Heart left ventricle (tissue), 16 donors: ENCODE results near the gene TRA2B. TPM values are rescaled to one million over a fixed set of nuclear protein-coding genes. Genes with fewer than 3 reads are reported as not detected.

ENCODE experiments used
- ATAC-seq, 4 donors: fragments of 200-7000 bp; cut with Tn5 transposase; one replicate each; pipeline ENCODE4 v1.9.1; 2020 to 2022; ENCODE audit warnings: moderate library complexity in 4 of 4, mild to moderate bottlenecking in 3 of 4, moderate number of reproducible peaks in 1 of 4
- DNase-seq, 5 donors: peaks; one replicate each; pipeline ENCODE4 v3.0.0-alpha.2; 2020
- H3K27ac ChIP-seq, 12 donors: fragments of 200-600 bp; sonication (generic) in 4 of 12; one replicate each; pipeline versions ENCODE4 v1.5.0 to v1.8.0; 2016 to 2022; ENCODE audit warnings: mild to moderate bottlenecking in 2 of 12
- H3K27me3 ChIP-seq, 9 donors: fragments of 200-600 bp; sonication (generic) in 2 of 9; one replicate each; pipeline versions ENCODE4 v1.5.1 to v1.8.0; 2016 to 2022; ENCODE audit warnings: mild to moderate bottlenecking in 3 of 9
- H3K36me3 ChIP-seq, 9 donors: fragments of 200-600 bp; sonication (generic) in 2 of 9; one replicate each; pipeline versions ENCODE4 v1.5.0 to v1.8.0; 2018 to 2022; ENCODE audit warnings: mild to moderate bottlenecking in 2 of 9
- H3K4me1 ChIP-seq, 12 donors: fragments of 200-600 bp; sonication (generic) in 4 of 12; one replicate each; pipeline versions ENCODE4 v1.5.0 to v1.8.0; 2016 to 2022; ENCODE audit warnings: mild to moderate bottlenecking in 3 of 12
- H3K4me3 ChIP-seq, 12 donors: fragments of 200-600 bp; sonication (generic) in 4 of 12; one replicate each; pipeline versions ENCODE4 v1.5.0 to v1.8.0; 2017 to 2022; ENCODE audit warnings: mild to moderate bottlenecking in 9 of 12, moderate library complexity in 4 of 12
- H3K9me3 ChIP-seq, 12 donors: fragments of 200-600 bp; sonication (generic) in 4 of 12; one replicate each; pipeline versions ENCODE4 v1.5.0 to v1.8.0; 2016 to 2022; ENCODE audit warnings: mild to moderate bottlenecking in 1 of 12
- CTCF ChIP-seq, 12 donors: fragments of 200-600 bp; sonication (generic) in 4 of 12; IDR thresholded peaks; one replicate each; pipeline versions ENCODE4 v1.5.0 to v1.8.0; 2018 to 2022; ENCODE audit warnings: antibody characterized with exemption in 12 of 12, mild to moderate bottlenecking in 5 of 12
- POLR2A ChIP-seq, 2 donors: fragments of 450-650 bp; IDR thresholded peaks; one replicate each; pipeline ENCODE4 v1.6.1; 2017; ENCODE audit warnings: antibody characterized with exemption in 2 of 2, mild to moderate bottlenecking in 2 of 2, moderate library complexity in 2 of 2
- WGBS, 4 donors: extraction: QIAGEN DNeasy Blood & Tissue Kit in 2 of 4; methylation state at CpG; one replicate each; pipeline versions ENCODE4 v1.1.5 to v1.1.7; 2013 to 2018; 5-methylcytosine and 5-hydroxymethylcytosine counted together
- intact Hi-C, 10 donors: fragments of 100-400 bp; cut with DNase I; formaldehyde crosslinking; loops; one replicate each; pipeline versions ENCODE4 v1.11.1 to v1.14.2; 2022
- polyA plus RNA-seq, 2 donors: library from polyadenylated mRNA; stranded (reverse); fragments of 200-250 nt; gene quantifications; one replicate each; pipeline ENCODE4 v1.2.3, GENCODE V29; 2013
- total RNA-seq, 9 donors: library from RNA; depleted of rRNA in 2 of 9; stranded (reverse); fragments of >200 nt in 2 of 9; fragmentation: NEBNext Ultra II Directional in 3 of 9; extraction: Animal tissue kit (Norgen Biotek cat#: 25700) in 3 of 9; gene quantifications; one replicate each; pipeline versions ENCODE4 v1.1.0 to v1.2.4, GENCODE V29; 2016 to 2023
- donor health status: ischemic (EF 13 %, LVEDD 7.1; RV severe dilation, severe dysfunction).
- donor health status: healthy with polysubstance abuse.
- donor health status: DM: no; HTN: yes; CAD: no.
- donor health status: DM: no; HTN: no; CAD: no.
- donor health status: ischemic (EF 25% LVEDD 6.9; RV normal size, moderate dysfunction).
- donor health status: ischemic (EF 25% LVEDD 5.7; RV mildly dilated, moderate dysfunction).
- donor health status: healthy.
- donor health status: DM: yes; HTN: yes; CAD: no.
- donor health status: ischemic (EF 35%, LVEDD 5.7; RV mildly dilated, moderate dysfunction).
- donor health status: nonischemic (EF 11% LVEDD 7.7; RV severe dilation, severe dysfunction).
- donor health status: DM: yes; HTN: yes; CAD: no.
- donor health status: PGD.
- donor health status: ischemic (EF 29% LVEDD 5.4; RV normal size, mild dysfunction).
- donor health status: nonischemic (EF 23%, LVEDD 6.1; RV moderate dilation, normal function).

TRA2B gene
- total and polyA plus RNA-seq, 11 donors: 28.5 to 66.0 (median 46.1) TPM

GRCh38 chr3:185958626-185959025 is 20.8 kb upstream of the TRA2B start:
- no peaks in the 10 kb centered on the region for H3K36me3 ChIP-seq
- intact Hi-C loops: no loop called here
- H3K4me3 ChIP-seq: no peak overlapping the region
- 67 to 80% (median 72%) methylated on average over 2 of the region's 2 CpGs for WGBS, 4 donors
- DNase-seq (no peak), ATAC-seq (no peak)
- peaks cover 0 to 16% (median 0%) of the 10 kb centered on the region in 12 donors for H3K4me1 ChIP-seq
- no peak for TF ChIP-seq POLR2A (IDR thresholded peaks at IDR 0.05)
- peaks cover 0 to under 1% (median 0%) of the 10 kb centered on the region in 9 donors for H3K27me3 ChIP-seq
- peaks cover 0 to 11% (median 0%) of the 10 kb centered on the region in 12 donors for H3K9me3 ChIP-seq
- no peak overlapping the region for H3K27ac ChIP-seq

GRCh38 chr3:185956244-185956643 is 18.4 kb upstream of the TRA2B start:
- ATAC-seq (no peak), DNase-seq (no peak)
- Histone ChIP-seq H3K27me3 (peaks cover 0 to 9% (median 0%) of the 10 kb centered on the region in 9 donors), H3K4me1 (peaks cover 0 to 16% (median 0%) of the 10 kb centered on the region in 12 donors), H3K36me3 (no peaks in the 10 kb centered on the region), H3K9me3 (peaks cover 0 to 4% (median 0%) of the 10 kb centered on the region in 12 donors), H3K27ac (no peak overlapping the region), H3K4me3 (no peak overlapping the region)
- no peak for TF ChIP-seq POLR2A (IDR thresholded peaks at IDR 0.05)
- TF ChIP-seq CTCF (IDR thresholded peaks at IDR 0.05): no peak
- 83 to 89% (median 86%) methylated on average over 3 of the region's 3 CpGs for WGBS, 4 donors
- intact Hi-C loops: no loop called here

- DNase-seq (no peak), ATAC-seq (no peak)
- Histone ChIP-seq H3K27me3 (peaks cover 0 to 9% (median 0%) of the 10 kb centered on the region in 9 donors), H3K36me3 (no peaks in the 10 kb centered on the region), H3K4me3 (no peak overlapping the region), H3K9me3 (peaks cover 0 to 4% (median 0%) of the 10 kb centered on the region in 12 donors), H3K4me1 (peaks cover 0 to 3% (median 0%) of the 10 kb centered on the region in 12 donors), H3K27ac (no peak overlapping the region)
- intact Hi-C loops: no loop called here
- TF ChIP-seq POLR2A (IDR thresholded peaks at IDR 0.05): no peak
- 81 to 90% (median 81%) methylated on average over 3 of the region's 3 CpGs for WGBS, 4 donors
Measured at GRCh38 chr3:185954366-185954723, 16.5 kb upstream of the TRA2B start.

GRCh38 chr3:185950728-185951127 is 12.9 kb upstream of the TRA2B start:
- Histone ChIP-seq H3K27me3 (peaks cover 0 to 9% (median 0%) of the 10 kb centered on the region in 9 donors), H3K4me1 (no peaks in the 10 kb centered on the region), H3K27ac (no peak overlapping the region), H3K9me3 (peaks cover 0 to 4% (median 0%) of the 10 kb centered on the region in 12 donors), H3K36me3 (no peaks in the 10 kb centered on the region), H3K4me3 (no peak overlapping the region)
- ATAC-seq: no peak
- intact Hi-C loops: no loop called here
- TF ChIP-seq POLR2A (IDR thresholded peaks at IDR 0.05) (no peak), CTCF (IDR thresholded peaks at IDR 0.05) (no peak)
- no peak for DNase-seq
- 86 to 91% (median 88%) methylated on average over 3 of the region's 3 CpGs for WGBS, 4 donors

GRCh38 chr3:185949515-185949914 is 11.7 kb upstream of the TRA2B start:
- 90 to 94% (median 93%) methylated on average over 6 of the region's 6 CpGs for WGBS, 4 donors
- ATAC-seq (no peak), DNase-seq (no peak)
- no peak overlapping the region for H3K27ac ChIP-seq
- TF ChIP-seq CTCF (IDR thresholded peaks at IDR 0.05) (no peak), POLR2A (IDR thresholded peaks at IDR 0.05) (no peak)
- H3K4me3 ChIP-seq: no peak overlapping the region
- H3K4me1 ChIP-seq: no peaks in the 10 kb centered on the region
- peaks cover 0 to 9% (median 0%) of the 10 kb centered on the region in 9 donors for H3K27me3 ChIP-seq
- no peaks in the 10 kb centered on the region for H3K36me3 ChIP-seq
- peaks cover 0 to 4% (median 0%) of the 10 kb centered on the region in 12 donors for H3K9me3 ChIP-seq
- intact Hi-C loops: loop anchor here in 2 of 10 donors (10.0 kb wide), 2 partner anchors 215 to 275 kb away; no protein-coding TSS in a partner anchor
